COLO668 (cell line): ENCODE measurements around the gene SNRPA1.
"Not testable (repeated sequence)": the region's sequence is repeated elsewhere in the genome, so short reads cannot be mapped to it uniquely, and the experiment has no call there.

ENCODE experiments used
- DNase-seq: peaks from one replicate; lab custom pipeline; 2025; ENCODE audit not compliant: unreplicated experiment; lab: John Stamatoyannopoulos, UW

SNRPA1 gene

GRCh38 chr15:101296418-101297405, 1.7 kb upstream of the SNRPA1 start:
- DNase-seq, result no peak

GRCh38 chr15:101295607-101296161, 636 bp upstream of the SNRPA1 start:
- peak; percentile 70 for DNase-seq

- peak; percentile 12 for DNase-seq
Measured at GRCh38 chr15:101293122-101293521, 1.9 kb downstream of the SNRPA1 start.

DNA sequence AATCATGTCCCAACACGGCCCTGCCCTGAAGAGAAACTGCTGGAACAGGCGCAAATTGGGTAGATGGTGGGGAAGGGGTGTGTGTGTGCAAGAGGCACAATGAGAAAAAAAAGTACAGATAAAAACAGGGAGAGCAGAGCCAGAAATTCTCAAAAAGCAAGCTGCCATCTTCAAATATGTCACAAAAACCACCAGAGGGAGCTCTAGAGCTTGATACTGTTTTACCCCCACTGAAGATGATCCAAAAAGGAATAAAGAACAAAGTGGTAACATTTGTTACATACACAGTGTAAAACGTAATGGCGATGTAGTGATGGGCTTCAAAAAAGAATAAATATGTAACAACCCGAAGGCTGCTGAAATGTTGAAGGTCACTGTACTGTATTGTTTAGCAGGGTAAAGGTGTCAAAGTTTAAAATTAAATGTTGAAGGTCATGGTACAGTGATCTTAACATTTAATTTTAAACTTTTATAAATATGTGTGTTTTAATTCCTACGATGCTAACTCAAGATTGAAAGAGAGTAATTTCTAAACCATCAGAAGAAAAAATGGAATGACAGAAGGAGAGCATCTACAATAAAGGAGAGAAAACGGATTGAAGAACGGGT, 6.0 kb downstream of the SNRPA1 start:
- DNase-seq, result no peak

DNA sequence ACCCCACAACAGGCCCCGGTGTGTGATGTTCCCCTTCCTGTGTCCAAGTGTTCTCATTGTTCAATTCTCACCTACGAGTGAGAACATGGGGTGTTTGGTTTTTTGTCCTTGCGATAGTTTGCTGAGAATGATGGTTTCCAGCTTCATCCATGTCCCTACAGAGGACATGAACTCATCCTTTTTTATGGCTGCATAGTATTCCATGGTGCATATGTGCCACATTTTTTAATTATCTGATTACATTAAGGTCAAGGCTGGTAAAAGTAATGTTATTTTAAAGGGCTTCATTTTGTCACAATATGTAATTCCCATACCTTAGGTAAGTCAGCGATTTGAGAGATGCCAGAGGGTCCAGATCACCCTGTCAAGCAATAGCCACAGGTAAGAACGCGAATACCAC, 7.7 kb downstream of the SNRPA1 start:
- not testable (repeated sequence) for DNase-seq

GRCh38 chr15:101286471-101287114, 8.5 kb downstream of the SNRPA1 start:
- DNase-seq, result no peak

GRCh38 chr15:101283931-101284330, 11.1 kb downstream of the SNRPA1 start:
- DNase-seq, result no peak

DNA sequence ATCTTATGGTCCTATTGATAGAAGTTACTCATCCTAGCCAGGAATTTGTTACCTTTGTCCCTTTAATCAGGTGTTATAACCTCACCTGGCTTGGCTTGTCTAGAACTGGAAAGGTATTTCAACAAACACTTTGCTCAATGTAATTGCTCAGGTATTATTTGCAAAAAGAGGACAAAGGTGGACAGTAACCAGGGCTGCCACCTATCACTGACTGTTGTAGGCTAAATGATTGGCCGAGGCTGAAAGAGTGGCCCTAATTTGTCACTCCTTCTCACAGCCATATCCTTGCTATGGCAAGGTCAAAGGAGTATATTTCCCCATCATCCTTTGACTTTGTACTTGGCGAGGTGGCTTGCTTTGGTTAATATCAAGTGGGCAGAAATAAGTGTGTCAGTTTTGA, 15.0 kb downstream of the SNRPA1 start:
- DNase-seq, result no peak

GRCh38 chr15:101277943-101278564, 17.0 kb downstream of the SNRPA1 start:
- no peak for DNase-seq

- peak; percentile 95 for DNase-seq
Measured at GRCh38 chr15:101277038-101277822, 17.8 kb downstream of the SNRPA1 start, which contains the start of gene SELENOS. Gene SELENOS (minus strand): TSS chr15:101277485. CDS start chr15:101277417, 68 bp downstream.

DNA sequence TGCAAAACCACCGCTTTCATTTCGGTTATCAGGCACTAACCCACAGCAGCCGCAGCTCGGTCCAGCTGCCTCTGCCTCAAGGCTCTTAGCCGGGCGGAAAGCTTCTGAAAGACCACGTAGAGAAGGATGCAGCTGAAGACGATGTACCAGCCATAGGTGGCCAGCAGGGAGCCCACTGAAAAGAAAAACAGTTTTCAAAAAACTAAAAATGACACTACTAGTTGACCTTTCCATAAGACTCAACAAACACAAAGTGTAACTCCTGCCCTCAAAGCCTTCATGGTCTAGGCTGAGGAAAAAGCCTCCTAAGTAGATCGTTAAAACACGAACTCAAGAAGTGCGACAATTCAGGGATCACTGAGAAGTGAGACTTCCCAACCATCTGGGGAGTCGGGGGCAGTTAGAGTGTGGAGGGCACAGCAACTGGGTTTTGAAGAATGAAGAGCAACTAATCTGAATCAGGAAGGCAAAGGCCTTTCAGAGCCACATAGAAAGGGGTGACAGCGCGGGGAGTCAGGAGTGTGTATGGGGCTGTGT, 18.5 kb downstream of the SNRPA1 start:
- DNase-seq, result peak; percentile 17

- no peak for DNase-seq
Measured at GRCh38 chr15:101275018-101275417, 20.0 kb downstream of the SNRPA1 start.

GRCh38 chr15:101273534-101273933, 21.5 kb downstream of the SNRPA1 start:
- no peak for DNase-seq

- no peak for DNase-seq
Measured at GRCh38 chr15:101272584-101272983, 22.5 kb downstream of the SNRPA1 start.

DNA sequence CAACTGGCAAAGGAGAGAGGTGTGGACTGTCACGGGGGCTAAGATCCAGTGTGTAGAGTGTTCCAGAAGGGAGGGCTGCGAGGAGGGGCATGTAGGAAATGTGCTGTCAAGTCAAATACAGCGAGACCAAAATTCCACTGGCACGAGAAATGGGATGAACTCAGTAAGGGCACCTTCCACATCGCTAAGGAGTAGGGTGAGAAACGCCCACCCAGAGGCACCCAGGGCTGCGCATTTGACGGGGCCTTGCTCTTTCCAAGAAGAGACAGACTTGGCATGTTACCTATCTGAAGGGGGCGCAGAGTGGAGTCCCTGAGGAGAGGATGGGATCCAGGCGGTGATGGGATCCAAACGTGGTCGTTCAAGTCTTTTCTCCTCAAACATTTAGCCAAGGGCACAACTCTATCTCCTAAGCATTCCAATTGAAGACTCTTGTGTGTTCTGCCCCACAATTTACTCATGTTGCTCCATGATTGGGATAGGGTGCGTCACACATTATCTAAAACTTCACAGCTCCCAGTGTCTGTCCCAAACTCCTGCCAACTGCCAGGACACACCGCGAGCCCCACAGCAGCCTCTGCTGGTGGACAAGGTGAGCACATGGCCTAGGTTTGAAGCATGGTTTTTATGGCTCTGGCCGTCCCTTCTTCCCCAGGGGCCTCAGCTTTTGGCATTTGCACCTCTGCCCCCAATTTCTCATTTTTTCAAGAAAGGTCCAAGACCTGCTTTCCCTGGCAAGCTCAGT, 25.4 kb downstream of the SNRPA1 start:
- no peak for DNase-seq

DNA sequence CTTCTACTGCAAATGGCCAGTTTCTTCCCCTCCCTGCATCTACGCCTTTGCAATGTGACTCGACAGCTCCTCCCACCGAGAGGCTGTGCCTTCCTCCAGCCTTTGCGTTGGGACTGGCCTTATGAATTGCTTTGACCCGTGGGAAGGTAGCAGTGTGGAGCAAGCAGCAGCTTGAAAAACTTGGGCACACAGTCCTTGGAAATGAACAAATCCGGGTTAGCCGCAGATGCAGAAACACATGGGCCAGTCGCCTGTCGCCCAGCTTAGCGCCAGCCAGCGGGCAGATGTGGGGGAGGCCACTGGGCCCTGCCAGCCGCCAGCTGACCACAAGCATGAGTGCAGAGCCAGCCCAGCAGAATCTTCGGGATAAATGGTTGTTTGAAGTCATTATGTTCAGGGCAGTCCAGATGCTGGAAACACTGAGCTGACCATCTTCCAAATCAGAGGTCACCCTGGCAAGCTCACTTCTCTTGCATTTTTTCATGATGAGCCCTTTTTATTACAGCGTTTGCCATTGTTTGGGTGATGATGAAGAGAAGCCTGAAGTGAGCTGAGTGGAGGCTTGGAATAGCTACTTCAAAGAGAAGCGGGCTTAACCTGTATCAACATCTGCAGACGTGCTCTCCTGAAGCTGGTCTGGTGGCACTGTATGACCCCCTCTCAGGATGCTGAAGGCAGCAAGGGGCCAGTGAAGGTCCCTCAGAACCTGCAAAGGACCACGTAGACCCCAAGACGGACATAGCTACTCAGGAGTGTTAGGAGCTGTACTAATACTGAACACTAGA, 27.5 kb downstream of the SNRPA1 start:
- DNase-seq, result no peak

DNA sequence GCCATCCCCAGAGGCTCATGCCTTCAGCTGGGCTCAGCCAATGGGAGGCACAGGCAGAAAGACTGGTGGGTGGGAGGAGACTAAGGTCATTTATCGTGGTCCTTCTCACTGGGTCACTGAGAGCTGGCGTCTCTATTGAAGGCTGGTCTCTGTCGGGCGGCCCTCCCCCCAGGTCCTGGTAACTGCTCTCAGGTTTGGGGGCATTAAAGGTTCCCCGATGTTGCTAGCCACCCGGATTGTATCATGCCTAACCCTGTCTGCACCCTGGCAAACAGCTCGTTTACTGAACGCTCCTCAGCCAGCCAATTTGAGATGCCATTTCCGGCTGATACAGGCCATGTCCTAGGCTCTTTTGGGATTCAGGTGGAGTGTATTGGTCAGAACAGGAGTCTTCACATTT, 28.3 kb downstream of the SNRPA1 start:
- DNase-seq, result no peak

DNA sequence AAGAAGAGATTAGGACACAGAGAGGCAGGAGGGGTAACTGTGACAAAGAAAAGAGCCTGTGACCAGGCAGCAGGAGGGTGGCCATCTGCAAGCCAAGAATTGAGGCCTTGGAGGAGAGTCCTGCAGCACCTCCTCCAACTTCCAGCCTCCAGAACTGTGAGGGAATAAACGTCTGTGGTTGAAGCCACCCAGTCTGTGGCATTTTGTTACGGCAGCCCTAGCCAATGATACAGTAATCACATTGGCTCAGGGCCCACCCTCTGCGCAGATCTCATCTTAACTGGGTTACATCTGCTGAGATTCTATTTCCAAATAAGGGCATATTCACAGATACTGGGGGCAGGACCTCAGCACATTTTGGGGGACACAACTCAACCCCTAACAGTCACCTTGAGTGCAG, 29.0 kb downstream of the SNRPA1 start:
- no peak for DNase-seq
